OCI-LY7 (cell line): ENCODE results near the gene NFATC4. TPM values are rescaled to one million over a fixed set of nuclear protein-coding genes. Genes with fewer than 3 reads are reported as not detected.

Experiments used
- BruUV-seq: library from RNA; stranded (reverse); fragments of 400-500 nt; replicated peaks from 2 replicates; lab custom pipeline; 2021; lab: Mats Ljungman, UMichigan
- CTCF ChIA-PET: fragments of 300-600 bp; sonication (Branson Sonifier 250); formaldehyde crosslinking; loops from one replicate; lab custom pipeline; 2022; ENCODE audit warnings: antibody characterized with exemption; ENCODE audit not compliant: unreplicated experiment; lab: Charles Lee
- POLR2A ChIA-PET: fragments of 300-600 bp; sonication (Branson Sonifier 250); formaldehyde crosslinking; loops from one replicate; lab custom pipeline; 2022; ENCODE audit warnings: antibody characterized with exemption; lab: Charles Lee
- DNase-seq: peaks from one replicate; pipeline ENCODE4 v3.0.0-alpha.2; 2015; ENCODE audit warnings: low spot score
- H2AFZ ChIP-seq: fragments of 200-600 bp; sonication (generic), shearing (Covaris generic); 2 replicates; pipeline ENCODE4 v1.6.1; 2014; ENCODE audit warnings: mild to moderate bottlenecking, antibody characterized with exemption, low read length, moderate library complexity
- H3K27ac ChIP-seq: fragments of 200-600 bp; sonication (generic); 2 replicates; pipeline ENCODE4 v1.5.1; 2014; ENCODE audit warnings: mixed run types, low read depth, mild to moderate bottlenecking, moderate library complexity, low read length, inconsistent platforms; ENCODE audit not compliant: poor library complexity, severe bottlenecking
- H3K36me3 ChIP-seq: fragments of 200-600 bp; sonication (generic); 2 replicates; pipeline ENCODE4 v1.6.1; 2014; ENCODE audit warnings: mild to moderate bottlenecking, antibody characterized with exemption, low read length, moderate library complexity, mixed read lengths; ENCODE audit not compliant: insufficient read depth
- H3K4me1 ChIP-seq: fragments of 200-600 bp; sonication (generic); 2 replicates; pipeline ENCODE4 v1.5.1; 2014; ENCODE audit warnings: mild to moderate bottlenecking, low read length; ENCODE audit not compliant: insufficient read depth, poor library complexity, severe bottlenecking
- H3K4me2 ChIP-seq: fragments of 200-600 bp; sonication (generic); 2 replicates; pipeline ENCODE4 v1.6.1; 2014; ENCODE audit warnings: mild to moderate bottlenecking, low read length
- H3K4me3 ChIP-seq: fragments of 200-600 bp; sonication (generic); 2 replicates; pipeline ENCODE4 v1.5.1; 2014; ENCODE audit warnings: mild to moderate bottlenecking, low read depth, low read length; ENCODE audit not compliant: poor library complexity, severe bottlenecking
- H3K79me2 ChIP-seq: fragments of 200-600 bp; sonication (generic); 2 replicates; pipeline ENCODE4 v1.6.1; 2016; ENCODE audit warnings: low read depth, mild to moderate bottlenecking, low read length, moderate library complexity, mixed read lengths; ENCODE audit not compliant: insufficient read depth
- H3K9me2 ChIP-seq: fragments of 200-600 bp; sonication (generic); 2 replicates; pipeline ENCODE4 v1.6.1; 2016; ENCODE audit warnings: mild to moderate bottlenecking, low read length, mixed read lengths; ENCODE audit not compliant: insufficient read depth
- H3K9me3 ChIP-seq: fragments of 200-600 bp; sonication (generic); 2 replicates; pipeline ENCODE4 v1.6.1; 2014; ENCODE audit warnings: mild to moderate bottlenecking, mixed run types, low read length, mixed read lengths
- H4K20me1 ChIP-seq: fragments of 200-600 bp; sonication (generic); 2 replicates; pipeline ENCODE4 v1.6.1; 2014; ENCODE audit warnings: mild to moderate bottlenecking, antibody characterized with exemption, low read length, moderate library complexity, mixed read lengths; ENCODE audit not compliant: insufficient read depth
- CTCF ChIP-seq: fragments of 200-600 bp; sonication (generic); conservative IDR thresholded peaks from 2 replicates; pipeline ENCODE4 v1.5.1; 2014; ENCODE audit warnings: mild to moderate bottlenecking, antibody characterized with exemption, low read length, moderate library complexity, mixed read lengths
- EZH2phosphoT487 ChIP-seq: fragments of 200-600 bp; sonication (generic); IDR thresholded peaks from 2 replicates; pipeline ENCODE4 v1.6.1; 2018; ENCODE audit warnings: low read depth, borderline replicate concordance, mild to moderate bottlenecking, mixed run types, antibody characterized with exemption, low read length, moderate library complexity, mixed read lengths
- intact Hi-C: fragments of 100-400 bp; cut with micrococcal nuclease; formaldehyde crosslinking; loops from one replicate; pipeline ENCODE4 v1.10.0; 2022; ENCODE audit not compliant: unreplicated experiment
- total RNA-seq, 2 experiments: library from RNA; depleted of rRNA in 1 of 2; stranded (reverse); fragments of >200 nt in 1 of 2; shearing (Covaris generic) in 1 of 2; gene quantifications; 2 replicates each; pipeline ENCODE4 v1.2.3, GENCODE V29; 2014 to 2022

Gene NFATC4
- total RNA-seq, 2 experiments from 2014 or later = 72.2 to 96.6 TPM

- DNase-seq = no peak
- no TSS peak for BruUV-seq
- Histone ChIP-seq H4K20me1 (no peaks in the 10 kb centered on the region), H2AFZ (no peak overlapping the region), H3K27ac (no peak overlapping the region), H3K4me2 (no peak overlapping the region), H3K4me1 (peaks cover 37% of the 10 kb centered on the region), H3K9me3 (no peaks in the 10 kb centered on the region), H3K4me3 (no peak overlapping the region), H3K36me3 (no peaks in the 10 kb centered on the region), H3K9me2 (no peaks in the 10 kb centered on the region), H3K79me2 (no peaks in the 10 kb centered on the region)
- ChIA-PET POLR2A (interaction anchor here (0.6 to 0.9 kb wide), 2 partner anchors 17 to 1772 kb away, joined by 3 read pairs; no protein-coding TSS in a partner anchor), CTCF (interaction anchor here (1.2 kb wide), 1 partner anchor 96 kb away, joined by 6 read pairs; no protein-coding TSS in a partner anchor)
- no peak for TF ChIP-seq EZH2phosphoT487
- no peak for TF ChIP-seq CTCF
- intact Hi-C loops = loop anchor here (10.0 kb wide), 1 partner anchor 339 kb away; no protein-coding TSS in a partner anchor
Measured at GRCh38 chr14:24335461-24336171, 32.4 kb upstream of the NFATC4 start.

- Histone ChIP-seq H3K27ac (no peak overlapping the region), H3K79me2 (no peaks in the 10 kb centered on the region), H3K4me1 (peaks cover 36% of the 10 kb centered on the region), H3K36me3 (no peaks in the 10 kb centered on the region), H3K4me3 (no peak overlapping the region), H2AFZ (no peak overlapping the region), H3K9me3 (no peaks in the 10 kb centered on the region), H3K4me2 (no peak overlapping the region), H4K20me1 (no peaks in the 10 kb centered on the region), H3K9me2 (no peaks in the 10 kb centered on the region)
- no peak for DNase-seq
- no TSS peak for BruUV-seq
- TF ChIP-seq CTCF (no peak), EZH2phosphoT487 (no peak)
- ChIA-PET POLR2A (no interaction called here), CTCF (interaction anchor here (3.6 kb wide), 1 partner anchor 94 kb away, joined by 16 read pairs; no protein-coding TSS in a partner anchor)
- intact Hi-C loops = loop anchor here (10.0 kb wide), 1 partner anchor 338 kb away; no protein-coding TSS in a partner anchor
Measured at GRCh38 chr14:24337144-24337823, 30.7 kb upstream of the NFATC4 start.
